ENCODE results near the gene PTPN23.

GRCh38 chr3:47377186-47377585 lies 3.6 kb upstream of the PTPN23 start:
- no peak for TF ChIP-seq KDM1A (IDR thresholded peaks at IDR 0.05; ENCODE audit: borderline replicate concordance)
- TF ChIP-seq CTCF (IDR thresholded peaks at IDR 0.05 in 2 of 3, conservative IDR thresholded peaks at IDR 0.05 in 1 of 3; ENCODE audit: control insufficient read depth in 2 of 3, extremely low read depth in 1 of 3, insufficient read depth in 1 of 3, low read depth in 3 of 3, low read length in 3 of 3) = no peak
- TF ChIP-seq ESRRA (IDR thresholded peaks at IDR 0.05; ENCODE audit: low read length) = no peak
